ENCODE measurements around the gene RTN4IP1.

RTN4IP1 gene

DNA sequence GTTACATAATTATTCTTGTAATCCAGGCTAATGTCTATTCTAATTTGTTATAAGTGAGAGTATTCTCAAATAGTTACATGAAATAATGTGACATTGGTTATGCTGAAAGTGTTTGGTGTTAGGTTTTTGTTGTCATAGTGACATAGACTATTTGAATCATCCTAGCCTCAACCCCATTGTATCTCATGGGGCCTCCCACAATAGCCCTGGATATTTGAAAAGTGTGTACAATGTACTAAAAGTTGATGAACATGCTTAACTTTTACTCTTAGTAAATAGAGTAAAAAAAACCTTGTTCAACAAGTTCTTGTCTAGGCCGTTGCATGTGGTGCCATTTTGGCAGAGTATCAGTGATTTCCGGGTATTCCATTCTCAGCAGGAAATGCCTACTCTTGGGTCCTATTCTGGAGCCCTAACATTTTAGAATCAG is 83.0 kb downstream of the RTN4IP1 start:
- H3K4me3 ChIP-seq (ENCODE audit: control insufficient read depth, low read depth, low read length) = no peak overlapping the region
- DNase-seq (ENCODE audit: low read depth) = no peak
- TF ChIP-seq, protein P1, sequence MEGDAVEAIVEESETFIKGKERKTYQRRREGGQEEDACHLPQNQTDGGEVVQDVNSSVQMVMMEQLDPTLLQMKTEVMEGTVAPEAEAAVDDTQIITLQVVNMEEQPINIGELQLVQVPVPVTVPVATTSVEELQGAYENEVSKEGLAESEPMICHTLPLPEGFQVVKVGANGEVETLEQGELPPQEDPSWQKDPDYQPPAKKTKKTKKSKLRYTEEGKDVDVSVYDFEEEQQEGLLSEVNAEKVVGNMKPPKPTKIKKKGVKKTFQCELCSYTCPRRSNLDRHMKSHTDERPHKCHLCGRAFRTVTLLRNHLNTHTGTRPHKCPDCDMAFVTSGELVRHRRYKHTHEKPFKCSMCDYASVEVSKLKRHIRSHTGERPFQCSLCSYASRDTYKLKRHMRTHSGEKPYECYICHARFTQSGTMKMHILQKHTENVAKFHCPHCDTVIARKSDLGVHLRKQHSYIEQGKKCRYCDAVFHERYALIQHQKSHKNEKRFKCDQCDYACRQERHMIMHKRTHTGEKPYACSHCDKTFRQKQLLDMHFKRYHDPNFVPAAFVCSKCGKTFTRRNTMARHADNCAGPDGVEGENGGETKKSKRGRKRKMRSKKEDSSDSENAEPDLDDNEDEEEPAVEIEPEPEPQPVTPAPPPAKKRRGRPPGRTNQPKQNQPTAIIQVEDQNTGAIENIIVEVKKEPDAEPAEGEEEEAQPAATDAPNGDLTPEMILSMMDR (IDR thresholded peaks at IDR 0.05; ENCODE audit: control insufficient read depth, insufficient read depth, low read depth, low read length, missing control alignments) = no peak

DNA sequence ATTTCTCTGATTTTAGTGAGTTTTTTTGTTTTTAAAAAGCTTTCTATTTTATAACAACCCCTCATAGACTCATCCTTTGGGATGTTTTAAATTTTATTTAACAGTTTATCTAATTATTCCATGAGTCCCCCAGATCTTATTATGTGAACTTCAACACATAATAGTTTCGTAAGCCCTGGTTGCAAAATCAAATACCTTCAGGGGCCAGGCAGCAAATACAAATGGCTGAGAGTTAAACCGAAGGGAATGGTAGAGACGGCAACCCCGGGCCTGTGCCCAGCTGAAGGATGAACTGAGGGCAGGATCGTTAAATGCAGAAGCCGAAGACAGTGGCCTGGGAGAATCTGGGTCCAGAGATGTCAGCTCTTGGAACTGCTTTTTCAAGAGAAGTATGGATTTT is 88.4 kb downstream of the RTN4IP1 start:
- no peak for DNase-seq (ENCODE audit: low read depth)
- TF ChIP-seq, protein P1 (IDR thresholded peaks at IDR 0.05; ENCODE audit: control insufficient read depth, insufficient read depth, low read depth, low read length, missing control alignments) = no peak
- H3K4me3 ChIP-seq (ENCODE audit: control insufficient read depth, low read depth, low read length) = no peak overlapping the region

DNA sequence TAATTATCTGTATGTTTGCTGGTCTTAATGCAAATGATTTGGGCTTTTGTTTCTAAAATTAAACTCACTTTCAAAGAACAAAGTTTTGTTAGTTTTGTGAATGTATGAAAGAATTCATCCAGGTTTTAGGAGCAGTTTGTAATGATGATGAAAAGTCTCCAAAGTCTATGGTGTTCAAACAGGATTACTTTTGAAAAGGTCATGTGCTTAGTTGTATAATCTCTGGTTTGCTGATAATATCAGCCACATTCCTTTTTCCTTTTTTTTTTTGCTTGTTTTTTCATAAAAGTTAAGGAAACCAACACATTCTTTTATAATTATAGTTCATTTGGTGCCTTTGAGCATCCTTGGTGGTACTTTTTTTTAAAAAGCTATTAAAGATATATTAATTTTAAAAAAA is 88.9 kb downstream of the RTN4IP1 start:
- no peak for DNase-seq (ENCODE audit: low read depth)
- TF ChIP-seq, protein P1 (IDR thresholded peaks at IDR 0.05; ENCODE audit: control insufficient read depth, insufficient read depth, low read depth, low read length, missing control alignments) = no peak
- no peak overlapping the region for H3K4me3 ChIP-seq (ENCODE audit: control insufficient read depth, low read depth, low read length)

DNA sequence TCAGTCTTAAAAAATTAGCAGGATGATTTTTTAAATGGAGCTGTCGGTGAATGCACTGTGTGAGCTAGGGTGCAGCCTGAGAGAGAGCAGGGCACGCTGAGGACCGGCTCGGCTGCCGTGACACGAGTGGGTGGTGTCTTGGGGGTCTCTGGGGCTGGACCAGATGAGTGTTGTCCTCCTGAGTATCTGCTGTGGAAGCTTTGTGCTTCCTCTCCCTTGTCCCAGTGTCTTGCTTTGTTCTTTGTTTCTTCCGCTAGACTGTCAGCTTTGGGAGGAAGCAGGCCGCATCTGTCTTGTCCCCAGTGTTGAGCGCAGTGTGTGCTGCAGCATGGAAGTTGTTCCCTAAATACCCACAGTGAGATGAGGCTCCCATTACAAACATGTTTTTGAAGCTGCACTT is 89.4 kb downstream of the RTN4IP1 start:
- H3K4me3 ChIP-seq (ENCODE audit: control insufficient read depth, low read depth, low read length) = no peak overlapping the region
- no peak for DNase-seq (ENCODE audit: low read depth)
- TF ChIP-seq, protein P1 (IDR thresholded peaks at IDR 0.05; ENCODE audit: control insufficient read depth, insufficient read depth, low read depth, low read length, missing control alignments) = no peak

DNA sequence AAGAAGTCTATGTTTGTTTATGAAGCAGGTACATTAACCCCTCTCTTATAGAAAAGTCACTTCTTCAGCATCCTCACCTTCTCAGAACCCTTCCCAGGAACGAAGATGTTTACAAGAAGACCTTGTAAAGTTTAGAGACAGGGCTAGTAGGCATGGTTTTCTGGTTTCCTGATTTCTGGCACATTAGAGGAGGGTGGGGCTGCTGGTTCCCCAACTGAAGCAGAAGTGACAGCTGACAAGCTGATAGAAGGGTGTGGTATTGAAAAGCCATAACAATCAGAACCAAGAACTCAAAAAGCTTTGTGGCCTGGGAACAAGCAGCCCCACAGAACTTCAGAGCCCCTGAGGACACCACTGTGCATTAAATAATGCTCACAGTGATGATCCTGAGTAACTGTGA is 91.2 kb downstream of the RTN4IP1 start:
- H3K4me3 ChIP-seq (ENCODE audit: control insufficient read depth, low read depth, low read length) = no peak overlapping the region
- TF ChIP-seq, protein P1 (IDR thresholded peaks at IDR 0.05; ENCODE audit: control insufficient read depth, insufficient read depth, low read depth, low read length, missing control alignments) = no peak
- no peak for DNase-seq (ENCODE audit: low read depth)

DNA sequence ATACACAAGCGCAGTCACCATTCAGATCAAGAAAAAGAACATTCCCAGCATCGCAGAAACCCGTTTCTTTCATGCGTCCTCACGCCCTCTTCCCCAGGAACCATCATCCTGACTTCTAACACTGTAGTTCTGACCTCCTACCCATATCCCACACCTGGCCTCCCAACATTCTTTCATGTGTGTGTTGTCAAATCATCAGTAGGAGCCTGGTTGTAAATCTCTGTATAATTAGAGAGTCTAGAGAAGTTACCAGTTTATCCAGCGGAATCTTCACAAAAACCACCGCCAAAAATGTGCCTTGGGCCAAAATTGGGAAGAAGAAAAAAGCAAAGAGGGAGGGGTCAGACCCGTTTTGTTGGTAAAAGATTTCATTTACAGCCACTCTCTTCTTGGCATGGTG is 91.6 kb downstream of the RTN4IP1 start:
- H3K4me3 ChIP-seq (ENCODE audit: control insufficient read depth, low read depth, low read length) = no peak overlapping the region
- no peak for DNase-seq (ENCODE audit: low read depth)
- TF ChIP-seq, protein P1 (IDR thresholded peaks at IDR 0.05; ENCODE audit: control insufficient read depth, insufficient read depth, low read depth, low read length, missing control alignments) = no peak

DNA sequence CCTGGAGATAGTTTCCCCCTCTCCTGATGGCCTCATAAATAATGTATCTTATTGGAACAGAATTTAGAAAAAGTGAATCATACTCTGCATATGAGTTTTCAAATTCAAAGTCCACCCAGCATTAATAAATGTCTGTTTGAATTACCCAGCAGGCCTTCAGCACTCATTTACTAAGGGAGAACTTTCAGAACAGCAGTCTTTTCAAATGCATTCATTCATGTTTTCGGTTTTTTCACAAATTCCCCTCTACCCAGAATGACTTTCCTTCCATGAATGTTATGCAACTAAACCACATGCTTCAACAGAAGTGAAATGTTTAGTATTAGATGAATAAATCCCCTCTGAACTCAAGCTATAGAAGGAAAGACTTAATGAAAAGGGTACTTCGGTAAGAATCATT is 92.4 kb downstream of the RTN4IP1 start:
- H3K4me3 ChIP-seq (ENCODE audit: control insufficient read depth, low read depth, low read length) = no peak overlapping the region
- TF ChIP-seq, protein P1 (IDR thresholded peaks at IDR 0.05; ENCODE audit: control insufficient read depth, insufficient read depth, low read depth, low read length, missing control alignments) = no peak
- no peak for DNase-seq (ENCODE audit: low read depth)

All from AG09309 (cell line).